CD4-positive, alpha-beta T cell treated with Interleukin-17A for 4 hours (primary cell): Measurements from ENCODE around the gene KRT16.
"Not testable (repeated sequence)": the region's sequence is repeated elsewhere in the genome, so short reads cannot be mapped to it uniquely, and the experiment has no call there.

Experiments
- DNase-seq: peaks from one replicate; pipeline ENCODE4 v3.0.0-alpha.2; 2020; ENCODE audit warnings: mixed read lengths

The KRT16 gene

DNA sequence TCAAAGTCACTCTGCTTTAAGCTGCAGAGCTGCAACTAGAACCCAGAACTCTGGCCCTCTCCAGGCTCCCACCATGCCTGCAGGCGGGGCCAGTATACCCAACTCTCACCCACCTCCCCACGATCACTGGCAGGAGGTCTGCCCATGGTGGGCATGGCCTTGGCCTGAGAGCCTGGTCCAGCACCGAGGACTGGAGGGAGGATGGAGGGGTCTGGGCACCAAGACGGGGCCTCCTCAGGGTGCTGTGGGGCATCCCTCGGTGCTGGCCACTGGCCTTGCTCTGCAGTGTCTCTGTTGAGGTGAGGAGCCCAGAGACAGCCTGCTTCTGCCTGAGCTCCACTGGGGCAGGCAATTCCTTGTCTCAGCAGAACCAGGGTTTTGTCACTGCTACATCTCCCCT is 1.5 kb upstream of the KRT16 start:
- DNase-seq, result no peak

DNA sequence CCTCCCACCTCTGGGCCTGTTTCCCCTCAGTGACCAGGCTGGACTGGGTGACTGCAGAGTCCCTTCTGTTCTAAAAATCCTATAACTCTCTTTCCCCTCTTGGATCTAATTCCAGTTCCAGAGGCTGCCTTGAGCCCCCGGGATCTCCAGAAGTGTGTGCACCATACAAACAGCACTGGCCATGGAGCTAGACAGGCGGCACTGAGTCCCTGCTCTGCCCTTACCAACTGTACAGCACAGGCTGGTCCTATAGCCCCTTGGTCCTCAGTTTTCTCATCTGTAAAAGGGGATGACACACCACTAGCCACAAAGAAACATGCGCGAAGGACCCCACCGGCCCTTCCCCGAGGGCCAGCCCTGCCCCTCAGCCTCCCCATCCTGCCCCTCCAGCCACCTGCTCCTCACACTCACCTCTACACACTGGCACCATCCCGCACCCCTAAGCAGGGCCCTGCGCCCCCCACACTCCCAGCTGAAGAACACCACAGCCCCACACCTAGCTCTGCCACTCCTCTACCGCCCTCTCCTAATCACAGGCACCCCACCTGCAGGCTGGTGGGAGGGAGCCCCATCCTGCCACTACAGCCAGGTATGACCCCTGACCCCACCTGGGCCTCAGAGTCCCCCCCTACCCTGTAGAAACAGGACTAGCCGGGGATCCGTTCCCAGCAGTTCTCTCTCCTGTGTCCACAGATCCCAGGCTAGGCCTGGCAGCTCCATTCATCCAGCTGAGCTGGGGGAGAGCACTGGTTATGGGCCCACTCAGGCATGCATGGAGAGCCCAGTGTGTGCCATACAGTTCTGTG is 913 bp upstream of the KRT16 start:
- DNase-seq, result no peak

DNA sequence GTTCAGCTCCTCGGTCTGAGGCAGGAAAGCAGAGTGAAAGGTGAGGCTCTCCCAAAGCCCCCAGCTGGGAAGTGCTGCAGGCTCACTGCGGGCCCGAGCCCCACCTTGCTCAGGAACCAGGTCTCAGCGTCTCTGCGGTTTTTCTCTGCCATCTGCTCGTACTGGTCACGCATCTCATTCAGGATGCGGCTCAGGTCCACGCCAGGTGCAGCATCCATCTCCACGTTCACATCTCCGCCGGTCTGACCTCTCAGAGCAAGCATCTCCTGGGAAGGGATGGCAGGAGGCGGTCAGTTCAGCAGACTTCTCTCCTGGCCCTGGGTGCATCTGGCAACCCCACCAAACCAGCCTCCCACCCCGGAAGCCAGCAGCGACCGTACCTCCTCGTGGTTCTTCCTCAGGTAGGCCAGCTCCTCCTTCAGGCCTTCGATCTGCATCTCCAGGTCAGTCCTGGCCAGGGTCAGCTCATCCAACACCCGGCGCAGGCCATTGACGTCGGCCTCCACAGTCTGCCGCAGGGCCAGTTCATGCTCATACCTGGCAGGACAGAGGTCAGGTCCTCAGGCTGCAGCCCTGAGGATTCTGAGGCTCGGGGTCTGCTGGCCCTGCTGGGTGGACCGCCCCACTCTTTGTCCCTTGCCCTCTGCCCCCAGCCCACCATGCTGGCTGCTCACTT is 1.5 kb downstream of the KRT16 start:
- no peak for DNase-seq

DNA sequence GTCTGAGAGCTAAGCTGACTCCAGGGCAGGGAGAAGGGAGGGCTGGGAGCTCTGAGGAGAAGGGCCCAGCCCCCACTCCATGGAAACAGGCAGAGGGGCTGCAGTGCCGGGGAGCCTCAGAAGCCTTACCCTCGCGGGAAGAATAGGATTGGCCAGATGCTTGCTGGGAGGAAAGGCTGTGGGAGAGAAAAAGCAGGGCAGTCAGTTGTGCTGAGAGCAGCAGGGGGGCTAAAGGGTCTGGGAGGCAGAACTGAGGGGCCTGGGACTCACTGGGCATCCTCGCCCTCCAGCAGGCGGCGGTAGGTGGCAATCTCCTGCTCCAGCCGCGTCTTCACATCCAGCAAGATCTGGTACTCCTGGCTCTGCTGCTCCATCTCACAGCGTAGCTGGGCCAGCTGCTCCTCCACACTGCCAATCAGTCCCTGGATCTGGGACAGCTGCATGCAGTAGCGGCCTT is 2.5 kb downstream of the KRT16 start:
- not testable (repeated sequence) for DNase-seq

DNA sequence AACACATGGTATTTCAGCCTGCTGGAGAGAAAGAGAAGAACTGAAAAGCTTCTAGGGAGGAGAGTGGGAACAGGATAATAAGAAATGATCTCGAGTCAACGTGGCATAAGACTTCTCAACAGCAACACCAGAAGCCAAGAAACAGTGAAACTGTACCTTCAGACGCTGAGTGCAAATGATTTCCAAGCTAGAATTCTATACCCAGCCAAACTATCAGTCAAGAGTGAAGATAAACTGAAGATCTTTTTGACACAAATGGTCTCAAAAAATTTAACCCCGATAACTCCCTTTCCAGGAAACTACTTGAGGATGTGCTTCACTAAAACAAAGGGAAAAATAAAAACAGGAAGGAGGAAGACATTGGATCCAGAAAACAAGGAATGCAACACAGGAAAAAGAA is 5.6 kb downstream of the KRT16 start:
- not testable (repeated sequence) for DNase-seq

DNA sequence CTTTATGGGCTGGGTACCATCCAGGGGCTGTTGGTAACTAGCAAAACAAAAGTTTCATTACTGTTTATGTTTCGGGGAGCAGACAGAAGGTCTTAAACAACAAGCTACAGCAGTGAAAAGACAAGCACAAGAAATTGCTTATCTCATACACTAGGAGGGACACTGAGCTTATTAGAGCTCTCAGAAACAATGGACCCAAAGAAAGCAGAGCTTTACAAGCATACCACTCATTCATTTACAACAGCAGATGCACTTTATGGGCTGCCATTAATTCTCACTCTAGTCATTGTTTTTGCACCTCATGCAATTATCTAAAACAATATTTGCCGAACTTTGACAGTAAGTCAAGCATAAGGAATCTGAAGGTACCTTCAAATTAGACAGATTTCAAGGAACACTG is 10.0 kb downstream of the KRT16 start:
- DNase-seq, result no peak

DNA sequence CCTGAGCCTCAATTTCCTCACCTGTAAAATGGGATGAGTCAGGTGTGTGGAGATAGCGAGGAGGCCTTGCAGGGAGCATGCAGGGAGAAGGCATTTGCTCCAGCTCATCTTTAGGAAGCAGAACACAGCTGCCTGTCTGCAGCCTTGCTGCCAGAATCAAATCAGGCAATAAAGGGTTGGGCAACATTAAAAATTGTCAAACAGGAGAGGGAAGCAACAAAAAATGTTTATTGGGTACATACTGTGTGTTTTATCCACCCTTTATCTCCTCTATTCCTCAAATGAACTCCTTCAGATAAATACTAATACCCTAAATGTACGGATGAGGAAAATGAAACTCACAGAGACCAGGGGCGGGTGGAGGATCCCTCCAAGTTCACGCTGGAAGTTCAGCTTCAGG is 12.2 kb downstream of the KRT16 start:
- no peak for DNase-seq

DNA sequence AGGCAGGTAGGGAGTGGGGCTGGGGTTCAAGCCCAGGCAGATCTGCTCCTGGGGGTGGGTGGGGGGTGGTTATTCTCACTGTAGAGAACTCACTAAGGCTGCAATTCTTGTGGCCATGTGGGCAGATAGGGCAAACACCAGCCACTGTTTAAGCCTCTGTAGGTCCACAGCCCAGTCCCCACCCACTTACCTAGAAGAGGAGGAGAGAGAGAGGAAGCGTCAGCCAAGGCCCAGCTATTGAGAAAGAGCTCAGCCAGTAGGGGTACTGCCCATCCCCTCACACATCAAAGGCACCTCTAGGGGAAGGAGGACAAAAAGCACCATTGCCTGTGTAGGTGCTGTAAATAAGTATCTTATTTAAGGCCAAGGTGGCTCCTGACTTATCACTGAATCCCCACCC is 12.9 kb downstream of the KRT16 start:
- no peak for DNase-seq

DNA sequence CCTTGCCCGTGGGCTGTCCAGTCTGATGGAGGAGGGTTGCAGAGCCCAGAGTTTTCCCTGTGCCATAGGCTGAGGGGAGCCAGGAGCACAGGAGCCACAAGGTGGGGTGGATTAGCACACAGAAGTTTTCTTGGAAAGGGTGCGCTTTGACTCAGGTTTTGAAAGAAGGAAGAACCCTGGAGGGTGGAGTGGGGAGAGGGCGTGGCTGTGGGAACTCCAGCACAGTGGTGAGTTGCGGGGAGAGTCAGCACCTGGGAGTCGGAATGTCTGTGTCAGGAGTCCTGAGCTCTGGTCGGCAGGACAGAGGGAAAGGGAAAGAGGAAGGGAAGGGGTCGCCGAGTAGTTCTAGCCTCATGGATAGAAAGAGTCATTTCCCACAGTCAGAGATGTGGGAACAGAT is 17.0 kb downstream of the KRT16 start:
- DNase-seq, result no peak

DNA sequence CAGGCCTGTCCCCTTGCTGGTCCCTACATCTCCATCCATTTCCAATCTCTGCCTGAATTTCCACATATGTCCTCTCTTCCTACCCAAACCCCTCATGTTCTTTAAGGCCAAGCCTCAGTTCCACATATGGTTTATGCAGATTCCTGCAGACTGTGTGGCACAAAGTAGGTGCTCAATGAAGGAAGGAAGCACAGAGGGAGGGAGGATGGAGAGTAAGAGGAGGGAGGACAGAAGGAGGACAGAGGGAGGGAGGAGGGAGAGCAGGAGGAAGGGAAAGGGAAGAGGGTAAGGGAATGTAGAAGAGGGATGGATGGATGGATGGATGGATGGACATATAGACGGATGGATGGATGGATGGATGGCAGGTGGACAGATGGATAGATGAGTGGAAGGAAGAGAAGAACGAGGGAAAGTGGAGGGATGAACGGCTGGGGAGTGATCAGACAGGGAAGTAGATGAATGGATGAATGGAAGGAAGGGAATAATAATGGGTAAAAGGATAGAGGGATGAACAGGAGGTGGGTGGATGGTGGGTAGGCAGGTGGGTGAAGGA is 18.1 kb downstream of the KRT16 start:
- DNase-seq, result no peak

DNA sequence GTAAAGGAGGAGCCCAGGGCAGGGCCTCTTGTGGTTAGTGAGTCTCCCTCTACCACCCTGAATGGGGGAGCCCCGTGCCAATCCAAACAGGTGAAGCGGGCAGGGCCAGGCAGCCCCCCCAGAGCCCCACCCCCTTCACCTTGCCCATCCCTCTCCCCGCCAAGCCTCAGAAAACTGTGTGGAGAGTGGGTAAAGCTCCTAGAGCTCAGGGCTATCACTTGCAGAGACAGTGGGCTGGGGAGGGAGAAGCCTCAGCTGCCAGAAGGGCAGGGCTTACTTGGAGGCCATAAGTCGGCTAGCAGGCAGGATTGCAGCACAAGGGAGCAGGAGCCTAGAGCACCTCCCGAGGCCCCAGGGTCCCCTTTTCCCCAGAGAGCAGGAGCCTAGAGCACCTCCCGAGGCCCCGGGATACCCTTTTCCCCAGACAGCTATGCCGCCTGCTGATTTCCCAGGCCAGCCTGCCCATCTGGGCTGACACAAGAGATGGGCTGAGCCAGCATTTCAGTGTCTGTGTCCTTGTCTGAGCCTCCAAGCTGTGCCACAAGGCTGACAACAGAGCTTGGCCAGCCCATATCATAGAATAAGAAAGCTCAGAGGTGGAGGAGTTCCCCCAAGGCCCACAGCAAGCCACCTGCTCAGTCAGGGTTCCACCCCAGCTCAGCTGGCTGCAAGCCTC is 19.1 kb downstream of the KRT16 start:
- DNase-seq, result no peak

DNA sequence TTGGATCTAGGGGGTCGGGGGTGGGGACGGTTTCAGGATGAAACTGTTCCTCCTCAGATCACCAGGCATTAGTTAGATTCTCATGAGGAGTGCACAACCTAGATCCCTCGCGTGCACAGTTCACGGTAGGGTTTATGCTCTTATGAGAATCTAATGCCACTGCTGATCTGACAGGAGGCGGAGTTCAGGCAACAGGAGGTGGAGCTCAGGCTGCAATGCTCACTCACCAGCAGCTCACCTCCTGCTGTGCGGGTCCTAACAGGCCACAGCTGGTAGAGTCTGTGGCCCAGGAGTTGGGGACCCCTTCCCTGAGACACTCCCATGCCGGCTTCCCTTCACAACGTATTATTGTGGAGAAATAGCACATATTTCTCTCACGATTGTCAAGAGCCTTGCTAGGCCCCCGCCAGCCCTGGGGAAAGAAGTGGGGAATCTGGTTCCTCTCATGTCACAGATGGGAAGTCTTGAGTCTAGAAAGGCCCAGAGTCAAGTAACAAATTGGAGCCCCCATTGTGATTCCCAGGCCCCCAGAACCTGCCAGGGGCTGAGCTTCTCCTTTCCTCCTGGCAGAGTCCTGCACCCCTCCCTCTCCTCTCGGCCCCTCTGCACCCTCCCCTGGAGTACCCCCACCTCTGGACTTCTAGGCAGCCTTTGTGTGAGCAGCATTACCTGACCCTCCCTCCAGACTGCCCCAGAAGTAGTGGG is 19.8 kb downstream of the KRT16 start:
- DNase-seq, result no peak

DNA sequence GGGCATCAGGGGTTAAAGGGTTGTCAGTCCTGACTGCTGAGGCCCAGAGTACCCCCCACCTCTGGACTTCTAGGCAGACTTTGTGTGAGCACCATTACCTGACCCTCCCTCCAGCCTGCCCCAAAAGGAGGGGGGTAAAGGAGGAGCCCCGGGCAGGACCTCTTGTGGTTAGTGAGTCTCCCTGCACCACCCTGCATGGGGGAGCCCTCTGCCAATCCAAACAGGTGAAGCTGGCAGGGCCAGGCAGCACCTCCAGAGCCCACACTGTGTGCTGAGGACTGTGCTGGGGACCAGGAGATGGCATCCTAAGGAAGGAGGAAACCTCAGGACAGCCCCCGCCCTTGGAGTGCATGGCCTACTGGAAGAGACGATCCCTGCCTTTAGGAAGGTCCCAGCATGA is 23.3 kb downstream of the KRT16 start:
- DNase-seq, result no peak

DNA sequence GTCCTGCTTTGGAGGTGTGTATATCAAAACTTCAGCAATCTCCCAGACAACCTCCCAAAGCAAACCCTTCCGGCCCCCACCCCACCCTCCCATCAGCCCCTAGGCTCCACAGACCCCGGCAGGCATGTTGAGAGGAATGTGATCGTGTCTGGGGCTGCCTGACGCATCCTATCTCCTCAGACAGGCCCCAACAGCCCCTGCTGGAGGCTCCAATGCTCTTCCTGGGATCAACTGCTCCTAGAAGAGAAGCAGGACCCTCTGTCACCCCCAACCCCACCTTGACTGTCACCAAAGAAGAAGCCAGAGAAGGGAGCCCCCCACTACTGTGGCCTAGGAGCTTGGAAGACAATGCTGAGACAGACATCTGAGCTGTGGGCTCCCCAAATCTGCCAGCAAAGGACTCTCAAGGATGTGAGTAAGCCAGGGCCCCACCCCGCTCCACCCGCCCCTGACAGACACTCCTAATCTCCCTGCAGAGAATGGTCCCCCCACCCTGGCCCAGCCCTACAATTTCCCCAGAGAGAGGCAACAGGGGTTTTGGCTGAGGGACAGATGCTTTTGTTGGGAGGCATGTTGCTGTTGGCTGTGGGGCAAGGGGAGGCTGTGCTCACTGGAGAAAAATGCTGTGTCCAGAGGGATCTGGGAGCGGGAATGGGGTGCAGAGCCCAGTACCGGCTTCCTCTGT is 24.3 kb downstream of the KRT16 start:
- DNase-seq, result no peak

DNA sequence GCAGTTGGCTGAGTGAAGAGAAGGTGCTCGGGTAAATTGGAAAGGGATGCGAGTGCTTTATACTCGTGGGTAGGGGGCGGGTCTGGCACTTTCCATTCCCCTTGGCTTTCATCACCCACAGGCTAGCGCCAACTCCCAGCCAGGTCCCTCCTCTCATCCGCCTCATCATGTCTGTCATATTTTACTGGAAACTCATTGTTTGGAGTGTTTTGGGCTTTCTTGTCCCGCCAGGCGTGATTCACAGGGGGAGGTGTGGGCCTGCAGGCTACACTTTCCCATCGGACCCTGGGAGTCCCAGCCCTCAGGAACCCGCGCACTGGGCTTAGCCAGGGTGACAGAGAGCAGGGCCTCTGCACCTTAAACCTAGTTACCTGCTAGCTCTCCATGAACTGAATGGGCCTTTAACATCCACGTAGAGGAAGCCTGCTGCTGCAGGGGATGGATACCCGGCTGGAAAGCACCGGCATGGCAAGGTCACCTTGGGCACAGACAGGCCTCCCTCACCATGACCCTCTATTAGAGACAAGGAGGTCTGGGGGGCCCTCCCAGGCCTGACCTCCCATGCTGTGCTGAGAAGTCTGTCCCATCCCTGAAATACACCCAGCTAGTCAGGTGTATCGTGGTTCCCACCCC is 25.6 kb downstream of the KRT16 start, which contains the start of gene KRT14:
Gene KRT14 (minus strand): TSS at position 33 of the 633 bp plus-strand sequence. CDS start 61 bp downstream, outside the sequence.
- DNase-seq, result no peak

DNA sequence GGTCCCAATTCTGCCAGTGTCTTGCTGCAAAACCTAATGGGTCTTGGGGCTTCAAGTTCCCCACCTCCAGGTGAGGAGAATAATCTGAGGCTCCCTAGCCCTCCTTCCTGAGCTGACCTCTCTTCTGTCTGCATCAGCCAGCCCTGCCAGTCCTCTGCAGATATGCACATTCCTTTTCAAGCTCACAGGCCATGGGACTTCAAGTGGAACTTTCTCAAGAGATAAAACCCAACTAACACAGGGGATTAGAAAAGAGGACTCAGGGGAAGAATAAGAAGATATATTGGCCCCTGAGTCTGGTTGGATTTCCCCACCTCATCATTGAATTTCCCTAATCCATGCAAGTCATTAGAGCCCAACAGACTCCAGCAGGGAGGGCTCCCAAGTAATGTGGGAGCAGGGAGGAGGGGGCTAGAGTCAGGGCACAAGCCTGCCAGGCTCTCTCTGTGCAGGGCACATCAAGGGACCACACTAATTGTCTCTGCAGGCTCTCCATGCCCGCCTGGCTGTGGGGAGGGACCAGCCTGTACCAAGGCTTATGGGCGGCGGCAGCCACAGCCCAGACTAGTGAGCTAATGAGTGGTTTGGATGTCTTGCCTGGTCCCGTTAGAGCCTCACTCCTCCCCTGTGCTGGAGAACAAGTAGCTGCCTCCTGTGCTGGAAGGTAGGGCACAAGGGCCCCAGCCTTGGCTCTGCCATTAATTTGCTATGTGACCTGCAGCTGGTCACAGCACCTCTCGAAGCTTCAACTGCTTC is 27.1 kb downstream of the KRT16 start:
- no peak for DNase-seq

DNA sequence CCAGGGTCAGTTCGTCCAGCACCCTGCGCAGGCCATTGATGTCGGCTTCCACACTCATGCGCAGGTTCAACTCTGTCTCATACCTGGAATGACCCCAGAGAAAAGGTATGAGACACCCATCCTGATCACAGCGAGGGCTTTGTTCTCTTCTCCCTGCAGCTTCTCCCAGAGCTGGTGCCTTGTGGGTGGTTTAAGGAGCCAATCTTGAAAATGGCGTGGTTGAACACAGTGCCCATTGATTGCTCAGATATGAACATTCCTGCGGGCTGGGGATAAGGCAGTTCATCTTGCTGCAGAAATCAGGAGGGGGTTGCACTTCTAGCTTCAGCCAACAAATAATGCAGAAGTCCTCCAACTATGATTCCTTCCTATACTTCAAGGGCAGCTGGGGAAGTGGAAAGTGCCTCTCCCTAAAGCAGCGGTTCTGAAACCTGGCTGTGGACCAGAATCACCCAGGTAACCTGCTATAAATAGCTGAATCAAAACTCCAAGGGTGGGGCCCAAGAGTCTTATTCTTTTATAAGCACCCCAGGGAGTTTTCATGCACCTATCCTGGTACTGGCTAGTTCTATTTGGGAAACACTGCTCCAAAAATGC is 28.1 kb downstream of the KRT16 start:
- DNase-seq, result not testable (repeated sequence)

DNA sequence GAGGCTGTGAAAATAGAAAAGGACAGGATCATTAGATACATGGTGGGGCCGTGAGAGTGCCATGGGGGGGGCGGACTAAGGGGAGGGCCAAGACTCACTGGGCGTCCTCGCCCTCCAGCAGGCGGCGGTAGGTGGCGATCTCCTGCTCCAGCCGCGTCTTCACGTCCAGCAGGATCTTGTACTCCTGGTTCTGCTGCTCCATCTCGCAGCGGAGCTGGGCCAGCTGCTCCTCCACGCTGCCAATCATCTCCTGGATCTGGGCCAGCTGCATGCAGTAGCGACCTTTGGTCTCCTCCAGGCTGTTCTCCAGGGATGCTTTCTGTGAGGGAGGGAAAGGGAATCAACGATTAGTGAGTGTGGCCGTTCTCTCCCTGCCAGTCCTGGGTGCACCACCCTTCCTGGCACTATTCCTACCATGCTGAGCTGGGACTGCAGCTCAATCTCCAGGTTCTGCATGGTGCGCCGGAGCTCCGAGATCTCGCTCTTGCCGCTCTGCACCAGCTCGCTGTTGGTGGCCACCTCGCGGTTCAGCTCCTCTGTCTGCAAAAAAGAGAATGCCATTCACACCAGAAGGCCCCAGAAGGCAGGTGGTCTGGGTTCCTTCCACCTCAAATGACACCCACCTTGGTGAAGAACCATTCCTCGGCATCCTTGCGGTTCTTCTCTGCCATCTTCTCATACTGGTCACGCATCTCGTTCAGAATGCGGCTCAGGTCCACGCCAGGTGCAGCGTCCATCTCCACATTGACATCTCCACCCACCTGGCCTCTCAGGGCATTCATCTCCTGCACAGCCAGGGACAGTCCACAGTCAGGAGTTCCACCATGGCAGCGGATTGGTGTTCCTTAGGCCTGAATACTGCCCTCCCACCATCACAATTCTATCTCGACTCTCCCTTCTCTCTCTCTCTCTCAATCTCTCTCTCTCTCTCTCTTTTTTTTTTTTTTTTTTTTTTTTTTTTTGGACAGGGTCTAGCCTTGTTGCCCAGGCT is 29.1 kb downstream of the KRT16 start:
- no peak for DNase-seq
